HL-60 (cell line): ENCODE data around the gene ZBTB40.

Experiments
- DNase-seq, 2 experiments: peaks; one replicate each; pipeline ENCODE4 v3.0.0-alpha.2; 2010 to 2020; ENCODE audit warnings: low read depth in 1 of 2, low spot score in 1 of 2
- H3K27ac ChIP-seq: fragments of 250-450 bp; sonication (Bioruptor Pico); replicated peaks from 2 replicates; pipeline ENCODE4 v1.5.1; 2020; ENCODE audit warnings: mild to moderate bottlenecking, moderate library complexity
- H3K27me3 ChIP-seq: fragments of 250-450 bp; sonication (Bioruptor Pico); 2 replicates; pipeline ENCODE4 v1.5.1; 2021; ENCODE audit warnings: mild to moderate bottlenecking, moderate library complexity; ENCODE audit not compliant: insufficient read depth, poor library complexity, severe bottlenecking
- H3K4me3 ChIP-seq: replicated peaks from 2 replicates; pipeline ENCODE4 v1.5.1; 2011; ENCODE audit warnings: mild to moderate bottlenecking, control low read depth, low read length; ENCODE audit not compliant: insufficient read depth
- CTCF ChIP-seq: IDR thresholded peaks from one replicate; pipeline ENCODE4 v1.5.1; 2011; ENCODE audit warnings: low read length, control low read depth, inconsistent platforms; ENCODE audit not compliant: insufficient read depth
- GABPA ChIP-seq: IDR thresholded peaks from 2 replicates; pipeline ENCODE4 v1.6.1; 2012; ENCODE audit warnings: low read depth
- POLR2AphosphoS5 ChIP-seq: IDR thresholded peaks from 2 replicates; pipeline ENCODE4 v1.6.1; 2012; ENCODE audit warnings: low read depth
- REST ChIP-seq: IDR thresholded peaks from 2 replicates; pipeline ENCODE4 v1.6.1; 2012; ENCODE audit warnings: low read depth; ENCODE audit not compliant: insufficient replicate concordance
- SPI1 ChIP-seq: IDR thresholded peaks from 2 replicates; pipeline ENCODE4 v1.6.1; 2012; ENCODE audit warnings: low read depth, mild to moderate bottlenecking, borderline replicate concordance

The ZBTB40 gene

GRCh38 chr1:22533244-22533895, 81.7 kb downstream of the ZBTB40 start:
- Histone ChIP-seq H3K27me3 (no peaks in the 10 kb centered on the region), H3K27ac (no peak overlapping the region), H3K4me3 (no peak overlapping the region)
- TF ChIP-seq CTCF (no peak), POLR2AphosphoS5 (no peak), REST (no peak), SPI1 (no peak), GABPA (no peak)
- DNase-seq = no peak

GRCh38 chr1:22534951-22535350, 83.3 kb downstream of the ZBTB40 start:
- H3K27me3 ChIP-seq = no peaks in the 10 kb centered on the region
- DNase-seq = no peak
- TF ChIP-seq CTCF (no peak), SPI1 (no peak), REST (no peak), GABPA (no peak), POLR2AphosphoS5 (no peak)
- H3K27ac ChIP-seq = no peak overlapping the region
- no peak overlapping the region for H3K4me3 ChIP-seq

GRCh38 chr1:22535399-22535798, 83.7 kb downstream of the ZBTB40 start:
- H3K27me3 ChIP-seq = no peaks in the 10 kb centered on the region
- no peak overlapping the region for H3K4me3 ChIP-seq
- DNase-seq = no peak
- no peak overlapping the region for H3K27ac ChIP-seq
- TF ChIP-seq GABPA = no peak
- no peak for TF ChIP-seq SPI1
- no peak for TF ChIP-seq REST
